GM12878 (cell line): ENCODE data around the gene VIPR2. TPM values are rescaled to one million over a fixed set of nuclear protein-coding genes. Genes with fewer than 3 reads are reported as not detected.

Source experiments
- ATAC-seq: fragments of 200-7000 bp; cut with Tn5 transposase; 3 replicates; pipeline ENCODE4 v1.9.1; 2020; ENCODE audit warnings: mild to moderate bottlenecking, moderate library complexity
- BruUV-seq: library from RNA; stranded (reverse); fragments of 400-500 nt; replicated peaks from 2 replicates; lab custom pipeline; 2021; lab: Mats Ljungman, UMichigan
- CTCF ChIA-PET: fragments of 300-600 bp; sonication (Branson Sonifier 250); formaldehyde crosslinking; extraction: SDS; loops from one replicate; lab custom pipeline; 2021; ENCODE audit warnings: inconsistent platforms; lab: Yijun Ruan, JAX
- POLR2A ChIA-PET: fragments of 350-600 bp; formaldehyde crosslinking; extraction: SDS; loops from one replicate; lab custom pipeline; 2021; ENCODE audit warnings: inconsistent platforms; lab: Charles Lee
- RAD21 ChIA-PET: fragments of 300-600 bp; sonication (Branson Sonifier 250); formaldehyde crosslinking; loops from one replicate; lab custom pipeline; 2023; ENCODE audit warnings: antibody characterized with exemption; ENCODE audit not compliant: unreplicated experiment; lab: Charles Lee
- SMC1A ChIA-PET: fragments of 300-600 bp; sonication (Branson Sonifier 250); formaldehyde crosslinking; loops from one replicate; lab custom pipeline; 2023; ENCODE audit not compliant: unreplicated experiment, uncharacterized antibody; lab: Charles Lee
- DNase-seq: peaks from one replicate; pipeline ENCODE4 v3.0.0-alpha.2; 2011; ENCODE audit warnings: low read depth, low spot score
- FAIRE-seq: peaks from 3 replicates; lab custom pipeline; 2011; peaks lifted over from hg19 to GRCh38; lab: Jason Lieb, UNC
- H2AFZ ChIP-seq: 2 replicates; pipeline ENCODE4 v1.6.0; 2011; ENCODE audit warnings: low read depth, low read length, control low read depth; ENCODE audit not compliant: control insufficient read depth
- H3K27ac ChIP-seq: 2 replicates; pipeline ENCODE4 v1.5.1; 2011; ENCODE audit warnings: control low read depth; ENCODE audit not compliant: control insufficient read depth, insufficient read depth
- H3K27me3 ChIP-seq, 2 experiments: replicated peaks in 1 of 2; 2 replicates each; pipeline versions ENCODE4 v1.6.0 to v1.6.1; 2011; ENCODE audit warnings: low read length in 1 of 2; ENCODE audit not compliant: control insufficient read depth in 2 of 2, insufficient read depth in 2 of 2
- H3K36me3 ChIP-seq, 2 experiments: 2 replicates each; pipeline ENCODE4 v1.5.1; 2011; ENCODE audit warnings: low read length in 1 of 2; ENCODE audit not compliant: control insufficient read depth in 2 of 2, insufficient read depth in 2 of 2
- H3K4me1 ChIP-seq: 2 replicates; pipeline ENCODE4 v1.6.1; 2011; ENCODE audit warnings: mild to moderate bottlenecking, low read length, moderate library complexity, mixed read lengths; ENCODE audit not compliant: control insufficient read depth, insufficient read depth
- H3K4me2 ChIP-seq: 2 replicates; pipeline ENCODE4 v1.6.0; 2011; ENCODE audit warnings: control low read depth; ENCODE audit not compliant: control insufficient read depth, insufficient read depth
- H3K4me3 ChIP-seq: fragments of 200-600 bp; sonication (generic); 2 replicates; pipeline ENCODE4 v1.5.1; 2016
- H3K79me2 ChIP-seq: 2 replicates; pipeline ENCODE4 v1.6.0; 2011; ENCODE audit warnings: low read length; ENCODE audit not compliant: control insufficient read depth, insufficient read depth
- H3K9ac ChIP-seq: 2 replicates; pipeline ENCODE4 v1.8.0; 2011; ENCODE audit warnings: low read length, control low read depth, mixed read lengths; ENCODE audit not compliant: control insufficient read depth, insufficient read depth
- H3K9me3 ChIP-seq: replicated peaks from 3 replicates; pipeline ENCODE4 v1.5.1; 2011; ENCODE audit warnings: mild to moderate bottlenecking, low read length; ENCODE audit not compliant: control insufficient read depth, insufficient read depth
- H4K20me1 ChIP-seq: 2 replicates; pipeline ENCODE4 v1.6.0; 2011; ENCODE audit not compliant: control insufficient read depth, insufficient read depth
- ETV6 ChIP-seq, 2 experiments: fragments of 450-650 bp in 1 of 2; IDR thresholded peaks in 1 of 2; conservative IDR thresholded peaks in 1 of 2; 2 replicates each; pipeline ENCODE4 v1.6.1; 2014; ENCODE audit warnings: antibody characterized with exemption in 1 of 2, borderline replicate concordance in 1 of 2, low read depth in 1 of 2, mild to moderate bottlenecking in 1 of 2, moderate library complexity in 1 of 2
- FOXM1 ChIP-seq: IDR thresholded peaks from 2 replicates; pipeline ENCODE4 v1.6.1; 2012; ENCODE audit warnings: low read depth, mild to moderate bottlenecking, inconsistent platforms, low read length, moderate library complexity
- POU2F2 ChIP-seq: IDR thresholded peaks from 3 replicates; pipeline ENCODE4 v1.6.1; 2011; ENCODE audit warnings: low read depth, mild to moderate bottlenecking, low read length, borderline replicate concordance
- RBBP5 ChIP-seq: fragments of 200-600 bp; sonication (generic); conservative IDR thresholded peaks from 2 replicates; pipeline ENCODE4 v1.6.1; 2016
- SMAD5 ChIP-seq: IDR thresholded peaks from 2 replicates; pipeline ENCODE4 v1.6.1; 2016; ENCODE audit warnings: antibody characterized with exemption, low read depth
- SUPT20H ChIP-seq: IDR thresholded peaks from 2 replicates; pipeline ENCODE4 v1.6.1; 2011; ENCODE audit warnings: low read depth, mild to moderate bottlenecking, low read length, moderate library complexity, borderline replicate concordance; ENCODE audit not compliant: control insufficient read depth
- WGBS: methylation state at CpG from one replicate; pipeline ENCODE4 v1.1.6; 2016; ENCODE audit warnings: low lambda C conversion rate; ENCODE audit not compliant: insufficient replicate concordance, insufficient coverage; ENCODE audit errors: missing lambda C conversion rate; 5-methylcytosine and 5-hydroxymethylcytosine counted together
- in situ Hi-C: fragments of 300-500 bp; cut with MboI; formaldehyde crosslinking; loops from 9 replicates; pipeline ENCODE4 v1.14.3; 2018; ENCODE audit warnings: mixed read lengths
- intact Hi-C: fragments of 100-400 bp; cut with micrococcal nuclease; formaldehyde crosslinking; loops from one replicate; pipeline ENCODE4 v1.14.2; 2022; ENCODE audit not compliant: unreplicated experiment
- polyA plus RNA-seq, 11 experiments: library from polyadenylated mRNA; depleted of rRNA in 4 of 11; unstranded in 6 of 11; stranded (reverse) in 5 of 11; fragments of >200 nt; fragmentation: Nextera tagmentation in 4 of 11; fragmentation: Illumina TruSeq in 1 of 11; extraction: Ambion mirVana in 4 of 11; extraction: Trizol in 1 of 11; gene quantifications; 1 replicate in 1 of 11; 2 replicates in 10 of 11; pipeline versions ENCODE4 v1.2.1 to v1.2.3, GENCODE V29; 2011 to 2016; ENCODE audit warnings: inconsistent platforms in 2 of 11, missing spikeins in 2 of 11, low read depth in 1 of 11
- total RNA-seq, 4 experiments: library from RNA; depleted of rRNA in 3 of 4; stranded (reverse); fragments of >200 nt in 3 of 4; fragmentation: Illumina TruSeq in 1 of 4; extraction: Trizol in 1 of 4; gene quantifications; 2 replicates each; pipeline versions ENCODE4 v1.2.1 to v1.2.3, GENCODE V29; 2013 to 2021
- TF ChIP-seq, protein P1 (sequence below): fragments of 450-650 bp; formaldehyde crosslinking; IDR thresholded peaks from 2 replicates; pipeline ENCODE4 v1.5.0; 2022; ENCODE audit warnings: mild to moderate bottlenecking, missing genetic modification characterization
- TF ChIP-seq, protein P2 (sequence below): fragments of 450-650 bp; IDR thresholded peaks from 2 replicates; pipeline ENCODE4 v1.6.1; 2016; ENCODE audit warnings: mild to moderate bottlenecking, moderate library complexity, borderline replicate concordance

VIPR2 gene
- total and polyA plus RNA-seq, 10 of the 15 experiments (the other 5 are each of a cell fraction or from before 2014, with no cell fraction given), result not detected

DNA sequence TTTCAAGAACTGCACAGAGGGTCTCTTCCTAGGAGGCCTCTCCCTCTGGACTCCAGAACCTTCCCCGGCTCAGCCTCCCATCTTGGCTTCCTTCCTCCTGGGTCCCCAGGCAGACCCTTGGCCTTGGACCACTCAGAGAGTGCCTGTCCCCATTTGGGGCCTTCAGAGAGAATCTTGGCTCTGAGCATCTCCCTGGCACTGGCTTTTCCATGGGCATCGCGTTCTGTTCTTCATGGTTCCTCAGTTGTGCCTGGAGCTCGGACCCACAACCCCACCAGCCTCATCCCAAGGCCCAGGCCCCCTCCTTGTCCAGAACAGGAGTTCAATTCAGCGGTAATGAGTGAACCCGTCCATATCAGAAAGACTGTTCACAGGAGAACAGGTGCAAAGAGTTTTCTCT, 73.4 kb downstream of the VIPR2 start:
- no peaks in the 10 kb centered on the region for H3K36me3 ChIP-seq
- BruUV-seq, result no TSS peak
- no peak overlapping the region for H3K4me2 ChIP-seq
- no peak overlapping the region for H3K4me3 ChIP-seq
- WGBS, result 52% methylated on average over 6 of the region's 6 CpGs
- peaks cover 4% of the 10 kb centered on the region; the same call in 1 of the 2 replicates for H3K4me1 ChIP-seq
- TF ChIP-seq ETV6 (conservative IDR thresholded peaks at IDR 0.05 in 1 of 2, IDR thresholded peaks at IDR 0.05 in 1 of 2; ENCODE audit: borderline replicate concordance in 1 of 2, low read depth in 1 of 2), result no peak
- TF ChIP-seq, protein P1, sequence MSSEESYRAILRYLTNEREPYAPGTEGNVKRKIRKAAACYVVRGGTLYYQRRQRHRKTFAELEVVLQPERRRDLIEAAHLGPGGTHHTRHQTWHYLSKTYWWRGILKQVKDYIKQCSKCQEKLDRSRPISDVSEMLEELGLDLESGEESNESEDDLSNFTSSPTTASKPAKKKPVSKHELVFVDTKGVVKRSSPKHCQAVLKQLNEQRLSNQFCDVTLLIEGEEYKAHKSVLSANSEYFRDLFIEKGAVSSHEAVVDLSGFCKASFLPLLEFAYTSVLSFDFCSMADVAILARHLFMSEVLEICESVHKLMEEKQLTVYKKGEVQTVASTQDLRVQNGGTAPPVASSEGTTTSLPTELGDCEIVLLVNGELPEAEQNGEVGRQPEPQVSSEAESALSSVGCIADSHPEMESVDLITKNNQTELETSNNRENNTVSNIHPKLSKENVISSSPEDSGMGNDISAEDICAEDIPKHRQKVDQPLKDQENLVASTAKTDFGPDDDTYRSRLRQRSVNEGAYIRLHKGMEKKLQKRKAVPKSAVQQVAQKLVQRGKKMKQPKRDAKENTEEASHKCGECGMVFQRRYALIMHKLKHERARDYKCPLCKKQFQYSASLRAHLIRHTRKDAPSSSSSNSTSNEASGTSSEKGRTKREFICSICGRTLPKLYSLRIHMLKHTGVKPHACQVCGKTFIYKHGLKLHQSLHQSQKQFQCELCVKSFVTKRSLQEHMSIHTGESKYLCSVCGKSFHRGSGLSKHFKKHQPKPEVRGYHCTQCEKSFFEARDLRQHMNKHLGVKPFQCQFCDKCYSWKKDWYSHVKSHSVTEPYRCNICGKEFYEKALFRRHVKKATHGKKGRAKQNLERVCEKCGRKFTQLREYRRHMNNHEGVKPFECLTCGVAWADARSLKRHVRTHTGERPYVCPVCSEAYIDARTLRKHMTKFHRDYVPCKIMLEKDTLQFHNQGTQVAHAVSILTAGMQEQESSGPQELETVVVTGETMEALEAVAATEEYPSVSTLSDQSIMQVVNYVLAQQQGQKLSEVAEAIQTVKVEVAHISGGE (CRISPR knock-in tag), result no peak
- TF ChIP-seq RBBP5, result no peak
- TF ChIP-seq SMAD5, result no peak
- TF ChIP-seq POU2F2, result no peak
- TF ChIP-seq, protein P2, sequence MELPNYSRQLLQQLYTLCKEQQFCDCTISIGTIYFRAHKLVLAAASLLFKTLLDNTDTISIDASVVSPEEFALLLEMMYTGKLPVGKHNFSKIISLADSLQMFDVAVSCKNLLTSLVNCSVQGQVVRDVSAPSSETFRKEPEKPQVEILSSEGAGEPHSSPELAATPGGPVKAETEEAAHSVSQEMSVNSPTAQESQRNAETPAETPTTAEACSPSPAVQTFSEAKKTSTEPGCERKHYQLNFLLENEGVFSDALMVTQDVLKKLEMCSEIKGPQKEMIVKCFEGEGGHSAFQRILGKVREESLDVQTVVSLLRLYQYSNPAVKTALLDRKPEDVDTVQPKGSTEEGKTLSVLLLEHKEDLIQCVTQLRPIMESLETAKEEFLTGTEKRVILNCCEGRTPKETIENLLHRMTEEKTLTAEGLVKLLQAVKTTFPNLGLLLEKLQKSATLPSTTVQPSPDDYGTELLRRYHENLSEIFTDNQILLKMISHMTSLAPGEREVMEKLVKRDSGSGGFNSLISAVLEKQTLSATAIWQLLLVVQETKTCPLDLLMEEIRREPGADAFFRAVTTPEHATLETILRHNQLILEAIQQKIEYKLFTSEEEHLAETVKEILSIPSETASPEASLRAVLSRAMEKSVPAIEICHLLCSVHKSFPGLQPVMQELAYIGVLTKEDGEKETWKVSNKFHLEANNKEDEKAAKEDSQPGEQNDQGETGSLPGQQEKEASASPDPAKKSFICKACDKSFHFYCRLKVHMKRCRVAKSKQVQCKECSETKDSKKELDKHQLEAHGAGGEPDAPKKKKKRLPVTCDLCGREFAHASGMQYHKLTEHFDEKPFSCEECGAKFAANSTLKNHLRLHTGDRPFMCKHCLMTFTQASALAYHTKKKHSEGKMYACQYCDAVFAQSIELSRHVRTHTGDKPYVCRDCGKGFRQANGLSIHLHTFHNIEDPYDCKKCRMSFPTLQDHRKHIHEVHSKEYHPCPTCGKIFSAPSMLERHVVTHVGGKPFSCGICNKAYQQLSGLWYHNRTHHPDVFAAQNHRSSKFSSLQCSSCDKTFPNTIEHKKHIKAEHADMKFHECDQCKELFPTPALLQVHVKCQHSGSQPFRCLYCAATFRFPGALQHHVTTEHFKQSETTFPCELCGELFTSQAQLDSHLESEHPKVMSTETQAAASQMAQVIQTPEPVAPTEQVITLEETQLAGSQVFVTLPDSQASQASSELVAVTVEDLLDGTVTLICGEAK, result no peak
- TF ChIP-seq SUPT20H, result no peak
- TF ChIP-seq FOXM1, result no peak
- no peaks in the 10 kb centered on the region for H3K79me2 ChIP-seq
- H3K27ac ChIP-seq, result no peak overlapping the region
- ChIA-PET SMC1A (no interaction called here), RAD21 (no interaction called here), POLR2A (no interaction called here), CTCF (no interaction called here)
- H3K9ac ChIP-seq, result no peak overlapping the region
- in situ Hi-C loops, result no loop called here
- no peak for DNase-seq
- H2AFZ ChIP-seq, result no peak overlapping the region; the same call in 1 of the 2 replicates
- H3K9me3 ChIP-seq, result no peaks in the 10 kb centered on the region
- no peak for FAIRE-seq
- intact Hi-C loops, result no loop called here
- ATAC-seq, result no peak
- no peaks in the 10 kb centered on the region for H3K27me3 ChIP-seq
- no peaks in the 10 kb centered on the region for H4K20me1 ChIP-seq
